ENCODE data around the gene ATP6V0D1. TPM values are rescaled to one million over a fixed set of nuclear protein-coding genes. Genes with fewer than 3 reads are reported as not detected.
"Not testable (repeated sequence)": the region's sequence is repeated elsewhere in the genome, so short reads cannot be mapped to it uniquely, and the experiment has no call there.

Gene ATP6V0D1
- total RNA-seq, 2 experiments from 2014 or later: 52.1 to 60.3 TPM

DNA sequence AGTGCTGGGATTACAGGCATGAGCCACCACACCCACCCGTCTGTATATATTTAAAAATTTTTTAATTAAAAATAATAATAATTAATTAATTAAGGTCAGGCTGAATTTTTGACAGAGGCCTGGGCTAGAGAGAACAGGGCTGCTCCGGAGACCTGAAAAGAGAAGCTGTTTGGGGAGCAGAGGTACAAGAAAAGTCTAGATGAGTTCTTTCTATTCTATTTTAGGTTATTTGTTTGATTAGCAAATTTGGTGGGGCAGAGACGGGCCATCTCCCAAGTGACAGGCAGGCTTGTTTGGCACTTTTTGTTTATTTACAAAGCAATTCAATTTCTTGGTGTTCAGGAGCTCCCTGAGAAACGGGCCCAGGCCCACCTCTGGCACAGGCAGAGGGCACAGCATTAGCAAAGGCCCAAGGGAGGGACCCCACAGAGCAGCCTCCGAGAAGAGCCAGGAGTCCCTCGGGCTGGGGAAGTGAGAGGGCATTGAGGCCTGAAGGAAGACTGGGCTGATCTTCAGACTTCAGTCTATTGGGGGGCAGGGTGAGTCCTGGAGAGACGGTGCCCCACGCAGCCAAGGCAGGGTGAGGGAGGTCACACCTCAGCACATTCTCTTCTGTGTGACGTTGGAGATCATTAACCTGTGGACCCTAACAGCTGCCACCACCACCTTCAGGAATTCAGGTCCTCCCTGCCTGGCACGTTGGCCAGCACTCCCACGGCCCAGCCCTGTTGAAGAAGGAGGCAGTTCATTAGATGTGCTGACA, 36.9 kb upstream of the ATP6V0D1 start:
- ChIA-PET CTCF (interaction anchor here (1.0 to 1.7 kb wide), 4 partner anchors 21 to 44 kb away, joined by 3 to 5 read pairs (median 4); partner anchors contain the start of genes ATP6V0D1 and CTCF), POLR2A (interaction anchor here (0.5 to 0.6 kb wide), 2 partner anchors 15 to 34 kb away, joined by 4 to 6 read pairs; no protein-coding TSS in a partner anchor)
- Mint-ChIP-seq H3K4me3 (no peak overlapping the region), H3K27ac (no peak overlapping the region), H3K4me1 (peaks cover 52% of the 10 kb centered on the region), H3K9me3 (no peaks in the 10 kb centered on the region), H3K36me3 (ENCODE audit: low read depth) (no peaks in the 10 kb centered on the region), H3K27me3 (peaks cover 3% of the 10 kb centered on the region)
- DNase-seq: no peak

DNA sequence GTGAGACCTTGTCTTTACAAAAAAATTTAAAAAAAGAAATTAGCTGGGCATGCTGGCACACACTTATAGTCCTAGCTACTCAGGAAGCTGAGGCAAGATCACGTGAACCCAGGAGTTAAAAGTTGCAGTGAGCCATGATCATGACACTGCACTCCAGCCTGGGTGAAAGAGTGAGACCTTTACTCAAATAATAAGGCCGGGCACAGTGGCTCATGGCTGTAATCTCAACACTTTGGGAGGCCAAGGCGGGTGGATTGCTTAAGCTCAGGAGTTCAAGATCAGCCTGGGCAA, 36.1 kb upstream of the ATP6V0D1 start:
- CTCF ChIA-PET: interaction anchor here (1.0 to 1.7 kb wide), 4 partner anchors 21 to 45 kb away, joined by 3 to 5 read pairs (median 4); partner anchors contain the start of genes ATP6V0D1 and CTCF

DNA sequence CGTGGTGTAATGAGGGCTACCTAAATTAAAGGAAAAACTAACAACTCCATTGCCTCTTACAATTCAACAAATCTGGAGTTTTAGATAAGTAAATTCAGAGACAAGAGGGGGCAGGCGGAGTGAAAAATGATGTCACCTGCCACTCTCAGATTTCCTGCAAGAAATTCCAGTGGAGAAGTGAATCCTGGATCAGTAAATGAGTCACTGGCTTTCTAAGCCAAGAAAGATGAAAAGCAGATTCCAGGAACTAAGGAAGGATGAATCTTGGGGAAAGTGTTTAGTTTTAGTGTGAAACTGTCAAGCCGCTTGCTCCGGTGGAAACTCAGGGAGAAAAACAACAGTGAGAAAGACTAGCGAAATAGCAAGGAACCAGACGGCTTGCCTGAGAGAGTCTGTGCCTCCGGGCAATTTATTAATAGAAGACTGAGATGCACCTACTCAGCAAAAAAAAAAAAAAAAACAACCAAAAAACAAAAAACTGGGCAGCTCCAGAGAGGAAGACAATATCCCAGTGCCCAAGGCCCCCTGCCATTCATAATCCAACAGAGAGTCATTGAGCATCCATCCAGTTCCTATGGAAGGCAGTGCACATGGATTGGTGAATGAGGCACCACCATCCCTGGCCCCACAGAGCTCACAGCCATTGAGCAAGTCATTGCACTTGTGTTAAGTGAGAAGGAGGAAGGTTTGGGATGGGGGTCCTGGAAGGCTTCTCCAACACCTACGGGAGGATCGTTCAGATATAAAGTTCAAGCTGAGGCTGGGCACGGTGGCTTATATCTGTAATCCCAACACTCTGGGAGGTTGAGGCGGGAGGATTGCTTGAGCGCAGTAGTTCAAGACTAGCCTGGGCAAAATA, 35.6 kb upstream of the ATP6V0D1 start:
- DNase-seq: no peak
- ChIA-PET CTCF (interaction anchor here (1.0 to 3.9 kb wide), 8 partner anchors 20 to 151 kb away, joined by 3 to 27 read pairs (median 4); partner anchors contain the start of genes ATP6V0D1, C16orf86, CTCF and ENKD1), POLR2A (no interaction called here)
- Mint-ChIP-seq H3K4me1 (peaks cover 48% of the 10 kb centered on the region), H3K4me3 (no peak overlapping the region), H3K9me3 (no peaks in the 10 kb centered on the region), H3K27me3 (peaks cover 3% of the 10 kb centered on the region), H3K36me3 (ENCODE audit: low read depth) (no peaks in the 10 kb centered on the region), H3K27ac (no peak overlapping the region)

More for the DNA sequence above, 36.1 kb upstream of the ATP6V0D1 start:
- Mint-ChIP-seq H3K27me3 (peaks cover 3% of the 10 kb centered on the region), H3K4me3 (no peak overlapping the region), H3K27ac (no peak overlapping the region), H3K36me3 (ENCODE audit: low read depth) (no peaks in the 10 kb centered on the region), H3K4me1 (peaks cover 50% of the 10 kb centered on the region), H3K9me3 (no peaks in the 10 kb centered on the region)
- DNase-seq: no peak
- POLR2A ChIA-PET: no interaction called here

DNA sequence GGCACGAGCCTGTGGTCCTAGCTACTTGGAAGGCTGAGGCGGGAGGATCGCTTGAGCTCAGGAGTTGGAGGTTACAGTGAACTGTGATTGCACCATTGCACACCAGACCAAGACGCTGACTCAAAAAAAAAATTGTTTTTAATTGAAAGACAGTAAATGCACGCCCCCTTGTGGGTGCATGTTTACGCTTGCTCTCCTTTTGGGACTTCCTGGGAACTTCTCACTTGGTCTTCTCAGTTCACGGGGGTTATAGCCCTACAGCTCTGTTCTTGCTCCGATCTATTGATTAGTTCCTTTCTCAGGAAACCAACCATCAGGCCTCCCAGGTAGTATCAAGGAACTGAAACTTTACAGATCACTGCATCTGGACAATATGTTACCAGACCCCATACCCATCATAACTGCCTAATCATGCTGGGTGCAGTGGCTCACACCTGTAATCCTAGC, 33.4 kb upstream of the ATP6V0D1 start:
- peak; percentile 89 for DNase-seq
- H3K4me1 Mint-ChIP-seq: peaks cover 33% of the 10 kb centered on the region
- H3K4me3 Mint-ChIP-seq: no peak overlapping the region
- ChIA-PET POLR2A (no interaction called here), CTCF (interaction anchor here (0.6 to 3.9 kb wide), 25 partner anchors 9 to 254 kb away, joined by 3 to 27 read pairs (median 4); partner anchors contain the start of genes ATP6V0D1 and CTCF)
- H3K27ac Mint-ChIP-seq: peak overlapping the region; percentile 83
- H3K9me3 Mint-ChIP-seq: no peaks in the 10 kb centered on the region
- H3K36me3 Mint-ChIP-seq (ENCODE audit: low read depth): no peaks in the 10 kb centered on the region
- peaks cover 1% of the 10 kb centered on the region for H3K27me3 Mint-ChIP-seq

DNA sequence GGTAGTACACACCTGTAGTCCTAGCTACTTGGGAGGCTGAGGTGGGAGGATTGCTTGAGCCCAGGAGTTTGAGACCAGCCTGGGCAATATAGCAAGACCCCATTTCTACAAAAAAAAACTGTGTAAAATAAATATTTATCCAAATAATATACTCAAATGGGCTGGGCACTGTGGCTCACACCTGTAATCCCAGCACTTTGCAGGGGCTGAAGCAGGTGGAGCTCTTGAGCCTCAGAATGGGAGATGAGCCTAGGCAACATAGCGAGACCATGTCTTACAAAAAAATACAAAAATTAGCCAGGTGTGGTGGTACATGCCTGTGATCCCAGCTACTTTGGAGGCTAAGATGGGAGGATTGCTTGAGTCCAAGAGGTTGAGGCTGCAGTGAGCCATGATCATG, 32.9 kb upstream of the ATP6V0D1 start:
- H3K9me3 Mint-ChIP-seq; H3K36me3 Mint-ChIP-seq (ENCODE audit: low read depth); H3K27me3 Mint-ChIP-seq; POLR2A ChIA-PET; H3K4me3 Mint-ChIP-seq; DNase-seq: not testable (repeated sequence)
- CTCF ChIA-PET: interaction anchor here (0.6 to 3.9 kb wide), 25 partner anchors 8 to 253 kb away, joined by 3 to 27 read pairs (median 4); partner anchors contain the start of genes ATP6V0D1 and CTCF
- Mint-ChIP-seq H3K4me1 (peaks cover 32% of the 10 kb centered on the region), H3K27ac (peak overlapping the region; percentile 25)

DNA sequence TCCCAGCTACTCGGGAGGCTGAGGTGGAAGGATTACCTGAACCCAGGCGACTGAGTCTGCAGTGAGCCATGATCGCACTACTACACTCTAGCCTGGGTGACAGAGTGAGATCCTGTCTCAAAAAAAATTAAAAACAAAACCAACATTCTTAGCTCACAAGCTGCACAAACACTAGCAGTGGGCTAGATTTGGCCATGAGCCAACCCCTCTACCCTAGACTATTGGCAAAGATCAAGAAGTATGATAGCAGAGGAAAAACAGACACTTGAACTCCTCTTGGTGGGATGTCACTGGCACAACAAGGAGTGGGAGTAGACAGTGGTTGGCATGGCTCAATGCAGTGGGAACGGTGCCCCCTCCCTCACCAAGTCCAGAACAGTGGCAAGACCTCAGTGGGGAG, 28.1 kb upstream of the ATP6V0D1 start:
- POLR2A ChIA-PET: no interaction called here

DNA sequence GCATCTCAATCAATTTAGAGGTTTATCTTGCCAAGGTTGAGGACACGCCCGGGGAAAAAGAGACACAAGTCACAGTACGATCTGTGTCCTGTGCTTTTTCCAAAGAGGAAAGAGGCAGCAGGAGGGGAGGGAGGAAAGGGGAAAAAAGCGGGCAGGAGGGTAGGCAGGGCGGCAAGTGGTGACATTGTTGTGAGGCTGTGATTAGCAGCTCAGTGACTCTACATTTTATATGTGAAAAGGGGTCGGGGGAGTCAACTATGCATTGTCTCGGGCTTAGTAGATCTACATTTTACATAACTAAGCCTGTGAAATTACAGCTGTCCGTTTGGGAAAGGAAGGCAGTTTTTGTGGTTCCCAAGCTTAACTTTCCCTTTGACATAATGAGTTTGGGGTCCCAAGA, 25.5 kb upstream of the ATP6V0D1 start:
- Mint-ChIP-seq H3K27ac (peak overlapping the region; percentile 79), H3K9me3 (peaks cover 3% of the 10 kb centered on the region), H3K27me3 (no peaks in the 10 kb centered on the region), H3K36me3 (ENCODE audit: low read depth) (peaks cover 28% of the 10 kb centered on the region), H3K4me3 (no peak overlapping the region), H3K4me1 (peaks cover 50% of the 10 kb centered on the region)
- no peak for DNase-seq
- ChIA-PET POLR2A (no interaction called here), CTCF (interaction anchor here (0.6 to 5.6 kb wide), 3 partner anchors 15 to 232 kb away, joined by 3 to 41 read pairs (median 6); no protein-coding TSS in a partner anchor)

More for the DNA sequence above, 28.1 kb upstream of the ATP6V0D1 start:
- Mint-ChIP-seq H3K4me3 (no peak overlapping the region), H3K27me3 (no peaks in the 10 kb centered on the region), H3K36me3 (ENCODE audit: low read depth) (peaks cover 18% of the 10 kb centered on the region), H3K9me3 (peaks cover 3% of the 10 kb centered on the region), H3K27ac (no peak overlapping the region), H3K4me1 (peaks cover 40% of the 10 kb centered on the region)
- CTCF ChIA-PET: interaction anchor here (1.0 to 4.4 kb wide), 2 partner anchors 12 to 15 kb away, joined by 3 to 46 read pairs; no protein-coding TSS in a partner anchor
- no peak for DNase-seq

DNA sequence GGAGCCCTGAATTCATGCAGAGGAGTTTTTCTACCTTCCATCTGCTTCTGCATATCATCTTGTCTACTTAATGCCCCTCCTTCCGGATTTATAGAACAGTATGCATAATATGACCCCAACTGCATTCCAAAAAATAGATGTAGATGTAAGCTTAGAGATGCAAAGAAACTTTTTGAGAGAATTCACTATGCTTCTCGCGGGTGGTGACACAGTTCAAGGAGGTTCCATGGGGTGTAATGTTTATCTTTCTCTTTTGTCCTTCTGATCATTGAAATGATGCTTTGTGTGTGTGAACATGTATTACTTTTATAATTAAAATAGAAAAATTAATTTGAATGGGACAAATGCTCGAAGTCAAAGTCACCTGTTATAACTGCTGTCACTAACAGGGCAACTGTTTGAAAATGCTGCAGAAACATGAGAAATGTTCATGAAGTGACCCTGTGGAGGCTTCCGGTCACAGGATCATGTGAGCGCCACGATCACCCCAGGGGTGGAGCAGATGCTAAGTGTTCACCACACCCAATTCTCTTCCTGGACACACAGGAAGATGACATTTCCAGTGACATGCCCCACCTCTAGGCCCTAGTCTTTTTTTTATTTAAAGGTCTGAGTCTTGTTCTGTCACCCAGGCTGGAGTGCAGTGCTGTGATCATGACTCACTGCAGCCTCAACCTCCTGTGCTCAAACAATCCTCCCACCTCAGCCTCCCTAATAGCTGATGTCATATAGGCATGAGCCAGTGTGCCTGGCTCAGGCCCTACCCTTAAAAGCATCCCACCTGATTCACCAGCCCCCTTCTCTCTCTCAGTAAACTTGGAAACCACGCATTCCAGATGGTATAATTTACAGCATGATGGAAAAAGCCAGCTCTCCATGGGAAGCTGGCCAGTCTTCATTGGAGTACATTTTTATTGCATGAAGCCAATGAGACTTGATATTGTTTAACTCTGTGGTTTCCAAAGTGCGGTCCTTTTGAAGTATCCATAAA, 23.4 kb upstream of the ATP6V0D1 start:
- CTCF ChIA-PET: interaction anchor here (0.6 to 5.6 kb wide), 10 partner anchors 8 to 141 kb away, joined by 3 to 41 read pairs (median 4); partner anchors contain the start of genes ATP6V0D1 and CARMIL2
- Mint-ChIP-seq H3K27ac (peak overlapping the region; percentile 97), H3K4me3 (peak overlapping the region; percentile 43), H3K9me3 (peaks cover 3% of the 10 kb centered on the region), H3K27me3 (no peaks in the 10 kb centered on the region), H3K4me1 (peaks cover 52% of the 10 kb centered on the region), H3K36me3 (ENCODE audit: low read depth) (peaks cover 33% of the 10 kb centered on the region)
- DNase-seq: peak; percentile 79
- POLR2A ChIA-PET: no interaction called here

DNA sequence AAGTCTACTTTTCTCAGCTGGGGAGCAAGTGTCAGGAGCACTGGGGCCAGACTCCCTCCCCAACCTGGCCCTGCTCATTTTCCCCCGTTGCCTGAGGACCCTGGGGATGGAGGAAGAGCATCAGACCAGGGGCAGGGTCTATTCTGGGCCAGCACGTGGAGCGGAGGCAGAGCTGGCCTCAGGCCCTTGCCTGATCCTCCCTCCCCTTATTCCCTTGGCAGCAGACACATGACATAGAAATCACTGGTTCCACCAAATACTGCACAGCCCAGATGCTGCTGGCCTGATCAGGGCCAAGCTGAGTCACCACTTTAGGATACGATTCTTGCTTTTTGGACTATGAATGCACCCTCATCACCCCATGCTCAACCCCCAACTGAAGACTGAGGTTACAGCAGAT, 18.1 kb upstream of the ATP6V0D1 start:
- Mint-ChIP-seq H3K4me3 (no peak overlapping the region), H3K9me3 (no peaks in the 10 kb centered on the region), H3K27ac (no peak overlapping the region), H3K27me3 (no peaks in the 10 kb centered on the region), H3K36me3 (ENCODE audit: low read depth) (peaks cover 18% of the 10 kb centered on the region), H3K4me1 (peaks cover 22% of the 10 kb centered on the region)
- DNase-seq: no peak
- ChIA-PET CTCF (interaction anchor here (1.3 to 20.8 kb wide), 2 partner anchors 15 to 22 kb away, joined by 4 to 195 read pairs; no protein-coding TSS in a partner anchor), POLR2A (no interaction called here)

DNA sequence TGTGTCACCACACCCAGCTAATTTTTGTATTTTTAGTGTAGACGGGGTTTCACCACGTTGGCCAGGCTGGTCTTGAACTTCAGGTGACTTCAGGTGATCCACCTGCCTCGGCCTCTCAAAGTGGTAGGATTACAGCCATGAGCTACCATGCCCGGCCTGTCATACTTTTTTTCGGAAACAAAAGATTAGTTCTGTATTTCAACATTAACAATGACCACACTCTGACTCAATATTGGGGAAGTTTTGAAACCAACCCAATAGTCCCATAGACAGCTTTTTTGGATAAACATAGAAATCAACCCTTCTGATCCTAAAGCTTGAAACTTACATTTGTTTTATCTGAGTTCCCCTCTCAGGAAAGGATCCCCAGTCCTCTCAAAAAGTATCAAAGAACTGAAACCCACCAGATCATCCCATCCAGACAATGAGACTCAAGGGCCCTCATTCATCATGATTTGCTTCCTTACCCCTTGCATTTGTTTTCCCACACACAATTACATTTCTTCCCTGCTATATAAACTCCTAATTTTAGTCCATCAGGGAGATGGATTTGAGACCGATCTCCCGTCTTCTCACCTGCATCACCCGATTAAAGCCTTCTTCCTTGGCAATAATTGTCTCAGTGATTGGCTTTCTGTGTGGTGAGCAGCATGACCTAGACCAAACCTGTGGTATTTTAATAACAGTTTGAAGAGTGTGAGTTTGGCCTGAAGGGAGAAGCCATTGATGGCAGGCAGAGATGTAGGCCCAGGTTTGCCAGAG, 9.6 kb upstream of the ATP6V0D1 start:
- no peak overlapping the region for H3K27ac Mint-ChIP-seq

More for the DNA sequence above, 9.6 kb upstream of the ATP6V0D1 start:
- Mint-ChIP-seq H3K36me3 (ENCODE audit: low read depth) (peaks cover 2% of the 10 kb centered on the region), H3K4me1 (peaks cover 19% of the 10 kb centered on the region), H3K9me3 (no peaks in the 10 kb centered on the region), H3K27me3 (no peaks in the 10 kb centered on the region), H3K4me3 (no peak overlapping the region)
- ChIA-PET POLR2A (interaction anchor here (0.6 kb wide), 1 partner anchor 199 kb away, joined by 3 read pairs; no protein-coding TSS in a partner anchor), CTCF (interaction anchor here (1.7 to 20.8 kb wide), 4 partner anchors 9 to 31 kb away, joined by 12 to 195 read pairs (median 25); partner anchors contain the start of gene ATP6V0D1)
- DNase-seq: no peak
